ENCODE results near the gene GJB6.

GJB6 gene

DNA sequence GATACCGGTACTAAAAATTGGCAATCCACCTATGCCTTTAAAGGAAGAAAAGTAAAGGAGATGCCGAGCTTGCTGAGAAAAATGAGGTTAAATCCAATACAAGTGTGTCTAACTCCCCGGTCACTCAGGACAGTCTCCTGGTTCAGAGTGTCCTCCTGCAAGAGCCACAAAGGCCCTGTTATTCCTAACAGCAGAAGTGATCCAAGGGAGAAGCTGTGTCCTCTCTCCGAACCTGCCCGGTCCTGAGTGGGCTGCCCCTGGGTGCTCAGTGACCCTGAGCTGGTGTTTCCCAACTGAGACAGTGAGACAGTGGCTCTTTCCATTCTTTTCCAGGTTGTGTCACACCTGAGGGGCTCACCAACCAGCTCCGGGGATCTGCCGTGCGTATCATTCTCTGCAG is 4.8 kb downstream of the GJB6 start:
- DNase-seq: no peak

DNA sequence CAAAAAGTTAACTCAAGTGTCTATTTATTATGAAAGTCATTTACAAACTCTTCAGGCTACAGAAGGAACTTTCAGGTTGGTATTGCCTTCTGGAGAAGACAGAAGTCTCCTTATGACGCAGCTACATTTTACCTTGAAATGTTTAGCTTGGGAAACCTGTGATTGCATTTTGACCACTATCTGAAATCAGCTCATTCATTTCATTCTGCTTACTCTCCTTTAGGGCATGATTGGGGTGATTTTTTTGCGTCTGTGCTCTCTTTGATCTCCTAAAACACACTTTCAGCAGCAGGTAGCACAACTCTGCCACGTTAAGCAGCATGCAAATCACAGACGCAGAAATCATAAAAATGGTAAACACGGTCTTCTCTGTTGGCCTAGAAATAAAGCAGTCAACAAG is 9.6 kb downstream of the GJB6 start:
- DNase-seq: peak; percentile 15 to 25

DNA sequence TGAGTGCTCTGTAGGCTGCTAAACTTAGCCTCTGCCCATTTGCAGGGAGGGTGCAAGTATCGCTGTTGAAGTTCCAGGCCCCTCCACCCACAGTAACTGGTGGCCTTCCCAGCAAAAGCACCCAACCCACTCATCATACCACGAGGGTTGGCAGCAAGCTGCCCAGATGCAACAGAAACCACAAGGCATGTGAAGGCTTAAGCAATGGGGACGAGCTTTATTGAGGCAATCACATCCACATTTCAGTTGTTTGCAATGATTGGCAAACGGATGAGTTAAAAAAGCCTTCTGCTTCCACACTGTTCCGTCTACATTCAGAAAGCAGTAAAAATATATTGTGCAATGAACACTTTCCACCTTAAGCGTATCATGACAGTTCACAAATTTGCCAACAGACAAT is 10.3 kb downstream of the GJB6 start:
- no peak for DNase-seq

DNA sequence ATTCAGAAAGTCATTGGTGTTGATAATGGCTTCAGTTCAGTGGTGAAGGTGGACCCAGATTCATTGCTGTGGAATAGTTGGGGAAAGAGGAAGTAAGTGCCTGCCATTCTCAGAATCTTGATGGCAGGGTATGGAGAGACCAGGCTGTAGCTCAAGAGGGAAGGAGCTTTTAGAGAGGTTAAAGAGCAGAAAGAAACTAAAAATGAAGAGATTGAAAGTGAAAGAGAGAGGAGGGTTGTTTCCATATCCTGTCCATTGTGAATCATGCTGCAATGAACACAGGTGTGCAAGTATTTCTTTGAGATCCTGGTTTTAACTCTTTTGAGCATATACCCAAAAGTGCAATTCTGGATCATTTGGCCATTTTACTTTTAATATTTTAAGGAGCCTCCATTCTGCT is 12.5 kb downstream of the GJB6 start:
- DNase-seq: no peak

DNA sequence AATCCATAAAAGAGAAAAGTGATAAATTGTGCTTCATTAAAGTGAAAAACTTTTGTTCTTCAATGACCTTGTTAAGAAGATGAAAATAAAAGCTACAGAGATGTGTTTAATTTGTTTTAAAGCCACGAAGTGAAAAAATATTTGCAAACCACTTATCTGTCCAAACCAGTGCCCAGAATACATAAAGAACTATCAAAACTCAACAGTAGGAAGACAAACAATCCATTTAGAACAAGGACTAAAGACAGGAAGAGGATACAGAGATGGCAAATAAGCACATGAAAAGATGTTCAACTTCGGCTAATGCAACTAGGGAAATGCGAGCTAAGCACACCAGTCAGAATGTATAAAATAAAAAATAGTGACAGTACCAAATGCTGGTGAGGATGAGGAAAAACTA is 15.0 kb downstream of the GJB6 start:
- DNase-seq: no peak

DNA sequence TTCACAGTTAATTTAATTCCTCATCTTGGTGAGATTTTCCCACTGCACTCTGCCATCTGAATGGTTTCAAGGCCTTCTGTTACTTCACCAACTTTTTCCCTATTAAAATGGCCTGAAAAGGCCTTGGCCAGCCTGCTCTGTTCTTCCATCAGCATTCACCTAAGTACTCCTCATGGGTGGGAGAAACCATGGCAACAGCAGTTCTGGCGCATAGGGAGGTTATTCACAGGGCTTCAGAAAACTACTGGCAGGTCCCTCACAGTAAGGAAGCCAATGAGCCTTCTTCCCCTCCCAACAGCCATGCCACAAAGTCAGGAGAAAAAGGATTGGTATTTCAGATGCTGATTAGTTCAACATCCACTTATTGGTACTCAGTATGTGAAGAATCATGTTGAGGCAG is 22.2 kb downstream of the GJB6 start:
- no peak for DNase-seq

DNA sequence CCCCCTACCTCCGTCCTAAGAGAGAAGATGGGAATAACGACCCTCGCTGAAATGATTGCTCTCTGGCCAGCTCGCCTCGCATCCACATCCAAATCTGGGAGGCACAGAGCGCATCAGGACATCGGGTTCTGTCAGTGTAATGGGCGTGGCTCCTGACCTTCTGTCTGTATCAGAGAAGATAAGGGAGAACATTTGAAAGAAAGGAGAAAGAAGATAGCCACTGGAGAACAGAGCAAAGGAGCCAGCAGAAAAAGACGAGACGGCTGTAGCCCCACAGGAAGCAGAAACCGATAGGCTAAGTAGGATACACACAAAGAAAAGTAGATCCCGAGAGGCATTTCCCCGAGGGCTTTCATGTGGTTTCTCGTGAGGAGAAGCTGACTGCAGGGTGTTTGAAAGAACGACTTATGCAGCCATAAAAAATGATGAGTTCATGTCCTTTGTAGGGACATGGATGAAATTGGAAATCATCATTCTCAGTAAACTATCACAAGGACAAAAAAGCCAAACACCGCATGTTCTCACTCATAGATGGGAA is 25.4 kb downstream of the GJB6 start:
- DNase-seq: no peak

DNA sequence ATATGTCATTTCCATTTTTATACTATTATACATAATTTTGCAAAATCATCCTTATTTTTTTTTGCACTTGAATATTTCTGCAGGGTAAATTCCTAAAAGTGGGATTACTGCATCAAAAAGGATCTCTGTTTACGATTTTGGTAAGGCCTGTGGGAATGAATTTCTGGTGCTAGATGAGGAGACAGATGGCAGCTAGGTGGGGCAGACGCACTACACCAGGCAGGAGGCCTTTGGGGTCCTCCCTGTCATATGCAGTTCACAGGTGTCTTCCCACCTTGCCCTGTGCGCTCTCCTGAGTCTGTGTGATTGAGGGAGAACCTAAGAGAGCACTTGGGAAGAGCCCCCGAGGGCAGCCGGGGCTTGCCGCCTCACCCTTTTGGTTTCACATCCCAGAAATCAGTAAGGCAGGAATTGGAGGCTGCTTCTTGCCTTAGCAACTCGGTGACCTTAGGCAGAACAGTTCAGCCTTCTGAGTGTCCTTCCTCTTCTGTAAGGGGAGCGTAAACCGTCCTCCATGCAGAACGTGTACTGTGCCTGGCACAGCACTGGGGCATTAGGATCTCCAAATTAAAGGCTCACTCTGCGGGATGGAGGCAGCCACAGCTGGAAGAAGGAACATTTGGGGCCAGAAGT is 25.9 kb downstream of the GJB6 start:
- DNase-seq: no peak

DNA sequence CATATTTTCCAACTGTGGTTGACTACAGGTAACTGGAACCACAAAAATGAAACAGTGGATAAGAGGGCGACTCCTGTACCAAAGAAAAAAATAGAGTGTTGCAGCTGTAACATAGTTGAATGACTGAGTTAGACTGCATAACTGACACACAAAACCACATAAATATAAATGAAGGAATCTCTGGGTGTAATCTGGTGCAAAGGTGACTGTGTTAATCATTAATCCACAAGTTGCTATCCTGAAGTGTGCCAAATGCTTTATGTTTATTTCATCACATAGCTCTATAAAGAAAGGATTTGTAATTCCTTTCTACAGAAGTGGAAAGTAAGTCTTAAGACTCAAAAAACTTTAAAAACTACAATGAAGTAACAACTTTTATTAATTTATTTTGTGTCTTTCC is 33.3 kb downstream of the GJB6 start:
- peak; percentile 17 to 35 for DNase-seq

DNA sequence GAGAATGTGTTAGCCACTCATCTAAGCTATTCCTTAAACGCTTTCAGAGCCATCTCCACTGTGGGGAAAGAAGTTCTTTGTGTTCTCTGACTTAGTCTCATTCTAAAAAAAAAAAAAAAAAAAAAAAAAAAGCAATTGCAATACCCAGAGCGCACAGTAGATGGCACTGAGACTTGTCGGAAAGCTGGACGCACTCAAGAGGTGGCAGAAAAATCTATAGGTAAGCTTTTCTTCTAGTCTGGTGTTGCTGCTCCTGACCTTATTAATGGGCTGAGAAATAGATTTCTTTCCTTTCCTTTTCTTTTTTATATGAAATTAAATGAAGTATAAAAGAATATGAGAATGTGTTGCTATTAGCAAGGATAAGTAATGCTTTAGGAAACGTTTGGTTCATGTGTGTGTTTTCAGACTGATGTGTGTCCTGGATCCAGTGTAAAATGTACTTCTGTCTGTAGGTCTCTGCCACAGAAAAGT is 34.7 kb downstream of the GJB6 start:
- peak; percentile 40 to 63 for DNase-seq

DNA sequence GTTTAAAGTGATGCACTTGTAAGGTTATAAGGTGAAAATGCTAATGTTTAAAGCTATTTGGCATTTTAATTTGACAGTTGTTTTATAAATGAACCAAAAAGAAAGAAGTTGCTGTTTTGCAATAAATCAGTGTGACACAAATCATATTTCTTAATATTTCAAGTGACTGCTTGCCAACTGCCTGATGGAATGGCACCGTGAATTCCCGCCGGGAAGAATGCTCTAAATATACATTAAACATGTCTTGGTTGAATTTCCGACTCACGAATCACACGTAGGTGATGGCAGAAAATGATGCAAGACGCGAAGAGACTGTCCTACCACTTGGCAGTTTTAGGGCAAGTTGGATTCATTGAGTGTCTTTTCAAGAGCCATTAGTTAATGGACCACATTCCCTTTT is 36.3 kb downstream of the GJB6 start:
- DNase-seq: no peak

DNA sequence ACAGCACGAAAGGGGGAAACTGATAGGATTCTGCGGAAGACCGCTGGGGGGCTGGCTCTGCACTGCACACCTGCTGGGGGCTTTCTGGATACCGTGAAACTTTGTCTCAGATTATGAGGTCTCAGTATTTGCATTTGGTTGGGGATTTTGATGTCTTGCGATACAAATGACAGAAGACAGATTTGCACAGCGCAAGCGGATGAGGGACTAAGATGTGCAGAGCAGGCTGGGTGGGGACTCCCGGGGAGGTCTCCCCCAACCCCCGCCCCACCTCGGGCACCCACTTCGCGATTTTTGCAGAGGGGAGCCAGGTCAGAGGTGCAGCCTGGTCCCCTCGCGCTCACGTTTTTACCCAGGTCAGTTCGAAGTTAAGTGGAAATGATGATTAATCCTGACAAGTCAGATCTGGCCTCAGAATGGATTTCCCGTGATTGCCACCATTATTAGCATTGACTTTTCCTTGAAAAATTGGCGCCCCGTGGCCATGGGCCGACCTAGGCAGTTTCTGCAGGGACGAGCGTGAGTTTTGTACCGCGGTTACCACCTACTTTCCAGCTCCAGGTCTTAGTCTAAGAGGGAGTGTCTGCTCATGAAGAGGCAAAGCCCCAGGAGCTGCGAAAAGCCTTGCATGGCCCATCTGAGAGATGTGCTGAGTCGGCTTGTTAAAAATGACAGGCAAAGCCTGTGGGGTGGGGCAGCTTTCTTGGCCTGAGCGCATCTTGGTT is 38.0 kb downstream of the GJB6 start:
- DNase-seq: peak in 1 of 2 experiments; percentile 37

DNA sequence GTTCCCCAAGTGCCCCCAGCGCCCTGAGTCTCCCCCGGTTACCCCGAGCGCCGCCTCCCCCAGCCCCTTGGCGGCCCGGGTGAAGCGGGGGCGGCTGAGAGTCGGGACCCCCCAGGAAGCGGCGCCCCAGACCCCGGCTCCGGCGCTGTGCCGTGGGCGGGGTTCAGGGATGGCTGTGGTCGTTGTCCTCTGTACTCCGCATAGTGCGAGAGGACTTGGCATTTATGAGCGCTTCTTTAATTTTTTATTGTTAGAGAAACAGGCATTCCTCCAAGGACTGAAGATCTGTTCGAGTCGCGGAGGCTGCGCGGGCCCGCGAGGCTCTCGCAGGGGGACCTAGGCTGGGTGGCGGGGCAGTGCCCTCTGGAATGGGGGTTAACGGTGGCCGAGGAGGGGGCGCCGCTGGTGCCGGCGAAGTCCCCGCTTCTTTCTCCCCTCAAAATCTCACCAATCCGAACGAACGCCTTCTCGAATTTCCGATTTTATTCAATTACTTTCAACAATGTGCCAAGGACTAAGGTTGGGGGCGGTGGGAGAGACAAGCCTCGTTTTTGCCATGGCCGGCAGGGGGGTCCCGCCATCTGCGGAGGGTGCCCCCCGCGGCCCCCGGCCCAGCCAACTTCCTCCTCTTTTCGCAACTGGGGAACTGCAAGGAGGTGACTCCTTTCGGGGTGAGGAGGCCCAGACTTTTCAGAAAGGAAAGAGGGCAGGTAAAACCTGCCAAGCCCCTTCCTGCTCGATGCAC is 38.8 kb downstream of the GJB6 start:
- peak in 1 of 2 experiments; percentile 33 for DNase-seq

DNA sequence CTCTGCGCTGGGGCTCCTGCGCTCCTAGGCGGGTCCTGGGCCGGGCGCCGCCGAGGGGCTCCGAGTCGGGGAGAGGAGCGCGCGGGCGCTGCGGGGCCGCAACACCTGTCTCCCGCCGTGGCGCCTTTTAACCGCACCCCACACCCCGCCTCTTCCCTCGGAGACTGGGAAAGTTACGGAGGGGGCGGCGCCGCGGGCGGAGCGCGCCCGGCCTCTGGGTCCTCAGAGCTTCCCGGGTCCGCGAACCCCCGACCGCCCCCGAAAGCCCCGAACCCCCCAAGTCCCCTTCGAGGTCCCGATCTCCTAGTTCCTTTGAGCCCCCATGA is 39.3 kb downstream of the GJB6 start, which contains the start of gene GJB2:
Gene GJB2 (minus strand): TSS at position 103 of the 326 bp plus-strand sequence. CDS start 3,357 bp downstream, outside the sequence.
- DNase-seq: peak in 1 of 2 experiments; percentile 64

DNA sequence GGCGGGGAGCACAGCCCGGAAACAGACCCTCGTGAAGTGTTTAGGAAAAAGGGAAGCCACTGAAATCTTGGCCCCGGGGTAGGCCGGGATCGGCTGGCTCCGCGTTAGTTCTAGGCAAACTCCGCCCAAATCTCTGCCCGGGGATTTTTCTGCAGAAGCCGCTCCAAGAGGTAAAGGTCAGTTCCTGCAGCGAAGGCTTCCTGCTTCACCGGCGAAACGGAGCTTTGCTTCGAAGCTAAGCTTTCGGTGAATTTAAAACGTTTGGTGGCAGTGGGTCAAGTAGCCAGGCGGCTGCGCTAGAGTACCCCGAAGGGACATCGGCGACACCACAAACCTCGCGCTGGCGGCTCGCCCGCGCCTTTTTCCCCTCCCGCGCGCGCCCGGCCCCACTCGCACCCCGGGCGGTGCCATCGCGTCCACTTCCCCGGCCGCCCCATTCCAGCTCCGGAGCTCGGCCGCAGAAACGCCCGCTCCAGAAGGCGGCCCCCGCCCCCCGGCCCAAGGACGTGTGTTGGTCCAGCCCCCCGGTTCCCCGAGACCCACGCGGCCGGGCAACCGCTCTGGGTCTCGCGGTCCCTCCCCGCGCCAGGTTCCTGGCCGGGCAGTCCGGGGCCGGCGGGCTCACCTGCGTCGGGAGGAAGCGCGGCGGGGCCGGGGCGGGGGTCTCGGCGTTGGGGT is 39.8 kb downstream of the GJB6 start:
- DNase-seq: peak in 1 of 2 experiments; percentile 77

DNA sequence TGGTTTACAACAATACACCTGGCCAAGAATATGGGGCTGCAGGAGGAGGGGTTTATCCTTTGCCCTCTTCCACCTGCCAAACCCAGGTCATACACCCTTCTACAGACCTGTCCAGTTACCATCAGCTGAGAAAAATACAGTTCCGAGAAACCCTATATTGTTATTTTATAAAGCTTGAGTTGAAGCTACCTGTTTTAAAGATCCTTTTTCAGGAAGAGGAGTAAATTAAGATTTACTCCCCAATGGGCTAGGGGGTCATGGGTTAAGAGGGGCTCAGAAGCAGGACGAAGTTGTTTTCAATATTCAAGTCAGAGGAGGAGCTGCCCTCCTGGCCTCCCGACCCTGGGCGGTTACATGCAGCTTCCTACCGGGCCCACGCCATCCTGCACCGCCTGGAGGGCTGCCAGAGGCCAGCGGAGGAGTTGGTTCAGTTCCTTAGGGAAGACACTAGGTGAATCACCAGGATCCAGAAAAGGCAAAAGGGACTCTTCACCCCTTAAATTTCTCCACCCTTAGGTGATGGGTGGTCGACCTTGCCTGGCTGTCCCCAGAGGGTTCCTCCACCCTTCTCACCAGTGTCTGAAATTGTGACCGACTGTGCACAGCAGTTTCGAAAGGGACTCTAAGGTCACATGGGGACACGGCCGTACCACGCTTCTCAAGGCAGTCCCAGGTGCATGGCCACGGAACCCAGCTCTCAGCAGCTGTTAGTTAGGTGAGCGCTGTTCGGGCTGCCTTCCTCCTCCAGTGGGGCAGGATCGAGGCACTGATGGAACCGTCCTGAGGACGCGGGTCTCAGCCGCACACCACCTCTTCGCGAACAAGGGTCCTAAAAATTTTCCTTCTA is 40.6 kb downstream of the GJB6 start:
- peak in 1 of 2 experiments; percentile 47 for DNase-seq

DNA sequence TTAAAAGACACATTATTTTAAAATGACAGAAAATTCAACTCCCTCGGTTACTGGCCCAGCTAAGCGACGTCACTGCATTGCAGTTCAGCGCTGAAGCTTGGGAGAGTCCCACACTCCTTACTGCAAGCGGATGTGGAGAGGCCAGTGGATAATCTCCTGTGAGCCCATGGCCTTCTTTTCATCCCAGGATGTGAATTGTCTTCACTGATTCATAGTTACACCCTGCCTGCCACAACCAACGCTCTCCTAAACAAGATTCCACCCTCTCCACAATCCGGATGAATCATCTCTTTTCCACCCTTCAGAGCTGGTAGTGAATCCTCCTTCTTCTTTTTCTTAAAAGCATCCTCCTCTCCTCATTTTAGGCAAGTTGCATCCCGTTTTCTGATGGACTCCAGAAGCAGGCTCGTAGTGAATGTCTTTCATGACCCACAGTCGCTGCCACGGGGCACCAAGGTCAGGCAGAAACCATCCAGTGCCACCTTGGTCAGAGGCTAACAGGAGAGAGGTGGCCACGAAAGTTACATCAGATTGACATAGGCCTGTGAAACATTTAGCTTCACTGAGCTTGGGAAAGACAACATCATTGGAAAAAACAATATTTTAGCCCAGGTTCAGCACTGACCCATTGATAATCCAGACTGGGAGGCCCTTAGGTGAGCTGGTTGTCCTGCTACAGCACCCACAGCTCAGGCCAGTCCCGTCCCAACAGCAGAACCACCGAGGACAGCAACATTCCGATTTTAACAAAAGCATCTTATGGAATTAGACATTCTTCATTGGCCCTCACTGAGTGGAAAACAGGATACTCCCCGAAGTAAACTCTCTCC is 41.4 kb downstream of the GJB6 start:
- DNase-seq: no peak

DNA sequence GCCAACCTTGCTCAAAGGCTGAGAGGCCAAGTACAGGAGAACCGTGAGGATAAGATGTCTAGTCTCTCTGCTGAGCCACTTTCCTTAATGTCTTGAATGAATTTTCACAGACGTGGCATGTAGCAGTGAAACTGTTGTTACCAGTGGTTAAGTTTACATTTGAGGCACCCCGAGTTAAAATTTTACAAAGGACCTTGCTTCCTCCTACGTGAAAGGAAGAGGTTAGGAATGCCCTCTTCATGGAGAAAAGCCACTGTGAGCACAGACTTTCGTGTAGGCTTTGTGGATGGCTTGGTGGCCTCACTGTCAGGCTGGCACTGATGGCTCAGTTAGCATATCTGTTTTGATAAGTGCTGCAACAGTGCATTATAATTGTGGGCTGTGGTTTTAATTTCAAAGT is 42.0 kb downstream of the GJB6 start:
- DNase-seq: no peak

DNA sequence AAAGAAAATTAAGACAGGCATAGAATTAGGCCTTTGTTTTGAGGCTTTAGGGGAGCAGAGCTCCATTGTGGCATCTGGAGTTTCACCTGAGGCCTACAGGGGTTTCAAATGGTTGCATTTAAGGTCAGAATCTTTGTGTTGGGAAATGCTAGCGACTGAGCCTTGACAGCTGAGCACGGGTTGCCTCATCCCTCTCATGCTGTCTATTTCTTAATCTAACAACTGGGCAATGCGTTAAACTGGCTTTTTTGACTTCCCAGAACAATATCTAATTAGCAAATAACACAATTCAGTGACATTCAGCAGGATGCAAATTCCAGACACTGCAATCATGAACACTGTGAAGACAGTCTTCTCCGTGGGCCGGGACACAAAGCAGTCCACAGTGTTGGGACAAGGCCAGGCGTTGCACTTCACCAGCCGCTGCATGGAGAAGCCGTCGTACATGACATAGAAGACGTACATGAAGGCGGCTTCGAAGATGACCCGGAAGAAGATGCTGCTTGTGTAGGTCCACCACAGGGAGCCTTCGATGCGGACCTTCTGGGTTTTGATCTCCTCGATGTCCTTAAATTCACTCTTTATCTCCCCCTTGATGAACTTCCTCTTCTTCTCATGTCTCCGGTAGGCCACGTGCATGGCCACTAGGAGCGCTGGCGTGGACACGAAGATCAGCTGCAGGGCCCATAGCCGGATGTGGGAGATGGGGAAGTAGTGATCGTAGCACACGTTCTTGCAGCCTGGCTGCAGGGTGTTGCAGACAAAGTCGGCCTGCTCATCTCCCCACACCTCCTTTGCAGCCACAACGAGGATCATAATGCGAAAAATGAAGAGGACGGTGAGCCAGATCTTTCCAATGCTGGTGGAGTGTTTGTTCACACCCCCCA is 43.2 kb downstream of the GJB6 start:
- DNase-seq: no peak

DNA sequence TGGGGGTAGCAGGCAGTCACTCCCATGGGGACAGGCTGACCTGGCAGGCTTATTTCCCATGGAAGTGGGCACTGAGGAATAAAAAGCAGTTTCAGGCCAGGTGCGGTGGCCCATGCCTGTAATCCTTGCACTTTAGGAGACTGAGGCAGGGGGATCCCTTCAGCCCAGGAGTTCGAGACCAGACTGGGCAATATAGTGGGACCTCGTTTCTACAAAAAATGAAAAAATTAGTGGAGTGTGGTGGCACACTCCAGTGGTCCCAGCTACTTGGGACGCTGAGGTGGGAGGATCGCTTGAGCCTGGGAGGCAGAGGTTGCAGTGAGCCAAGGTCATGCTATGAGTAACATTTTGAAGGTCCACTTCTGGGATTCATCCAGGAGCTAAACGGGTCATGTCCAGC is 45.3 kb downstream of the GJB6 start:
- no peak for DNase-seq

All from NCI-H526 (cell line).